ENCODE results near the gene ZFYVE28.

The ZFYVE28 gene

DNA sequence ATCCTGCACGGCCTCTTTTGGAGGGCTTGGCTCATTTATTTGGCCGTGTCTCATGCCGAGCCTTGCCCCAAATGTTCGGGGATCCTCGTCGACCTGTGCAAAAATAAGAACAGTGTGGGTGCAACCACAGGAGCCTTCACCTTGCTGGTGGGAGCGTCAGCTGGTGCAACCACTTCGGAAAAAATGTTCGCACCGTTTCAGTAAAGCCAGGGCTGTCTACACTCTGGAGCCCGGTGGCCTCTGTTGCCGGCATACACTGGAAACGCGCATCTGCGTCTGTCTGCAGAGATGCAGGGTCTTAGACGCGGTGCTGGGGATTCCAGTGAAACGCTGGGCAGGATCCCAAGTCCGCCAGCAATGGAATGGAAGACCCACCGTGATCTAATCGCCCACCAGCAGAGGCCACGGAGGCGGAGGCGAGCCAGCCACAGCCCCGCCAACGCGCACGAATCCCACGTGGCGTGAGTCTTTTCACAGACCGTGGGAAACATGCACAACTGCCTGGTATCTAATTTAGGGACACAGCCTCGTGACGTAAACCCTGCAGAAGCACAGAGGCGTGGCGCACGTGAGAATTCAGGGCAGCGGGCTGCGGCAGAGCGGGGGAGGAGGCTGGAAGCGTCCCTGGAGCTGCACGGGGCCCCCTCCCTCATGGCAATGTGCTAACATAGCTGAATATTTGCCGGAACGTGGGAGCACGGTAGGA lies 142.7 kb downstream of the ZFYVE28 start:
- TF ChIP-seq TEAD4 (IDR thresholded peaks at IDR 0.05) (no peak), EGR1 (IDR thresholded peaks at IDR 0.05) (no peak)
- TF ChIP-seq, protein P1, sequence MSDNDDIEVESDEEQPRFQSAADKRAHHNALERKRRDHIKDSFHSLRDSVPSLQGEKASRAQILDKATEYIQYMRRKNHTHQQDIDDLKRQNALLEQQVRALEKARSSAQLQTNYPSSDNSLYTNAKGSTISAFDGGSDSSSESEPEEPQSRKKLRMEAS (IDR thresholded peaks at IDR 0.05) = no peak
- TF ChIP-seq, protein P2, sequence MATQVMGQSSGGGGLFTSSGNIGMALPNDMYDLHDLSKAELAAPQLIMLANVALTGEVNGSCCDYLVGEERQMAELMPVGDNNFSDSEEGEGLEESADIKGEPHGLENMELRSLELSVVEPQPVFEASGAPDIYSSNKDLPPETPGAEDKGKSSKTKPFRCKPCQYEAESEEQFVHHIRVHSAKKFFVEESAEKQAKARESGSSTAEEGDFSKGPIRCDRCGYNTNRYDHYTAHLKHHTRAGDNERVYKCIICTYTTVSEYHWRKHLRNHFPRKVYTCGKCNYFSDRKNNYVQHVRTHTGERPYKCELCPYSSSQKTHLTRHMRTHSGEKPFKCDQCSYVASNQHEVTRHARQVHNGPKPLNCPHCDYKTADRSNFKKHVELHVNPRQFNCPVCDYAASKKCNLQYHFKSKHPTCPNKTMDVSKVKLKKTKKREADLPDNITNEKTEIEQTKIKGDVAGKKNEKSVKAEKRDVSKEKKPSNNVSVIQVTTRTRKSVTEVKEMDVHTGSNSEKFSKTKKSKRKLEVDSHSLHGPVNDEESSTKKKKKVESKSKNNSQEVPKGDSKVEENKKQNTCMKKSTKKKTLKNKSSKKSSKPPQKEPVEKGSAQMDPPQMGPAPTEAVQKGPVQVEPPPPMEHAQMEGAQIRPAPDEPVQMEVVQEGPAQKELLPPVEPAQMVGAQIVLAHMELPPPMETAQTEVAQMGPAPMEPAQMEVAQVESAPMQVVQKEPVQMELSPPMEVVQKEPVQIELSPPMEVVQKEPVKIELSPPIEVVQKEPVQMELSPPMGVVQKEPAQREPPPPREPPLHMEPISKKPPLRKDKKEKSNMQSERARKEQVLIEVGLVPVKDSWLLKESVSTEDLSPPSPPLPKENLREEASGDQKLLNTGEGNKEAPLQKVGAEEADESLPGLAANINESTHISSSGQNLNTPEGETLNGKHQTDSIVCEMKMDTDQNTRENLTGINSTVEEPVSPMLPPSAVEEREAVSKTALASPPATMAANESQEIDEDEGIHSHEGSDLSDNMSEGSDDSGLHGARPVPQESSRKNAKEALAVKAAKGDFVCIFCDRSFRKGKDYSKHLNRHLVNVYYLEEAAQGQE (IDR thresholded peaks at IDR 0.05; ENCODE audit: low read depth) = no peak

GRCh38 chr4:2274320-2275043 lies 144.0 kb downstream of the ZFYVE28 start:
- no peak for TF ChIP-seq FOXM1 (IDR thresholded peaks at IDR 0.05; ENCODE audit: borderline replicate concordance, low read depth)

GRCh38 chr4:2273657-2274319 lies 144.7 kb downstream of the ZFYVE28 start:
- TF ChIP-seq, protein P1 (IDR thresholded peaks at IDR 0.05) = no peak
- no peak for TF ChIP-seq ZBTB7A (IDR thresholded peaks at IDR 0.05; ENCODE audit: low read depth)
- no peak for TF ChIP-seq YY1 (IDR thresholded peaks at IDR 0.05; ENCODE audit: low read depth)
- TF ChIP-seq EGR1 (IDR thresholded peaks at IDR 0.05) = no peak
- no peak for TF ChIP-seq TAF1 (IDR thresholded peaks at IDR 0.05; ENCODE audit: low read depth)
- TF ChIP-seq TEAD4 (IDR thresholded peaks at IDR 0.05) = no peak
- TF ChIP-seq NFIC (IDR thresholded peaks at IDR 0.05) = no peak
- TF ChIP-seq RAD21 (IDR thresholded peaks at IDR 0.05; ENCODE audit: low read depth) = no peak
- TF ChIP-seq CREB1 (IDR thresholded peaks at IDR 0.05; ENCODE audit: low read depth) = no peak
- TF ChIP-seq EP300 (IDR thresholded peaks at IDR 0.05; ENCODE audit: borderline replicate concordance) = no peak

DNA sequence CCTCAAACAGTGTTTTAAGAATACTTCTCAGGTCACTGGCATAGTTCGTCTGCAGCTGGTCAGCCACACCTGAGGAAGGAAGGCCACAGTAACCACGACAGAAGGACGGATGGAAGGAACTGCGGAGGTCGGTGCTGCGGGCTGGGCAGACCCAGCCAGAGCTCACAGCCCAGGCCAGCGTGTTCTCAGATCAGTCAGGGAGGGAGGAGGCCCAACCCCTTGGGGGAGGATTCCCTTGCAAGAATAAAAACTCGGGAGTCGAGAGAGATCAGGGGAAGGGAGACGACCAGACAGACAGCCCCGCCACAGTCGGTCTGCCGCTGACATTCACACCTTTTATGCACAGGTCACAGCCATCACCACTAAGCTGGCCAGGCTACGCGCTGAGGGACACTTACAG lies 145.2 kb downstream of the ZFYVE28 start:
- TF ChIP-seq TEAD4 (IDR thresholded peaks at IDR 0.05) (no peak), RAD21 (IDR thresholded peaks at IDR 0.05; ENCODE audit: low read depth) (no peak), CREB1 (IDR thresholded peaks at IDR 0.05; ENCODE audit: low read depth) (no peak), TCF12 (IDR thresholded peaks at IDR 0.05; ENCODE audit: low read depth) (no peak), CEBPB (IDR thresholded peaks at IDR 0.05) (no peak), EGR1 (IDR thresholded peaks at IDR 0.05) (no peak), EP300 (IDR thresholded peaks at IDR 0.05; ENCODE audit: borderline replicate concordance) (no peak), TAF1 (IDR thresholded peaks at IDR 0.05; ENCODE audit: low read depth) (no peak), ZBTB7A (IDR thresholded peaks at IDR 0.05; ENCODE audit: low read depth) (no peak), YY1 (IDR thresholded peaks at IDR 0.05; ENCODE audit: low read depth) (no peak), USF1 (IDR thresholded peaks at IDR 0.05) (no peak), NFIC (IDR thresholded peaks at IDR 0.05) (no peak), FOXM1 (IDR thresholded peaks at IDR 0.05; ENCODE audit: borderline replicate concordance, low read depth) (no peak)
- TF ChIP-seq, protein P2 (IDR thresholded peaks at IDR 0.05; ENCODE audit: low read depth) = no peak
- TF ChIP-seq, protein P1 (IDR thresholded peaks at IDR 0.05) = no peak

DNA sequence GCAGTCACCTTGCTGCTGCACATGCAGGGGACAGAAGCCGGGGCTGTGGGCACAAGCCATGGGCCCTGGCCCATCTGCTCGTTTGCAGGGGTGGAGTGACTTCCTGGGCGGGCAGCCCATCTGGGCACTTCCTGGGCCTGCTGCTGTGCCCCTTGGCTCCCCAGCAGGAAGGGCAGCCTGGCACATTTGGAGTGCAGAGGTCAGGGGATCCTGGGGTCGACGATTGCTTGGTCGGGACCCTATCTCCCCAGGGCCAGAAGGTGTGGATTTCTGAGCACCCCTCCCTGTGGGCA lies 145.7 kb downstream of the ZFYVE28 start:
- TF ChIP-seq, protein P1 (IDR thresholded peaks at IDR 0.05) = no peak
- TF ChIP-seq EP300 (IDR thresholded peaks at IDR 0.05; ENCODE audit: borderline replicate concordance) = no peak
- no peak for TF ChIP-seq EGR1 (IDR thresholded peaks at IDR 0.05)
- TF ChIP-seq, protein P2 (IDR thresholded peaks at IDR 0.05; ENCODE audit: low read depth) = no peak
- TF ChIP-seq ZBTB7A (IDR thresholded peaks at IDR 0.05; ENCODE audit: low read depth) = no peak
- TF ChIP-seq RAD21 (IDR thresholded peaks at IDR 0.05; ENCODE audit: low read depth) = no peak
- no peak for TF ChIP-seq TAF1 (IDR thresholded peaks at IDR 0.05; ENCODE audit: low read depth)
